Gastroesophageal sphincter (tissue), 3 donors: ENCODE results near the gene CDK5R1.

Experiments used
- CTCF ChIP-seq, 4 experiments: fragments of 200-600 bp in 2 of 4; fragments of 450-650 bp in 2 of 4; sonication (generic) in 1 of 4; IDR thresholded peaks; one replicate each; pipeline ENCODE4 v1.5.1; 2017 to 2019; ENCODE audit warnings: antibody characterized with exemption in 4 of 4, mild to moderate bottlenecking in 2 of 4, moderate library complexity in 2 of 4
- POLR2A ChIP-seq, 2 donors: fragments of 450-650 bp; IDR thresholded peaks; one replicate each; pipeline ENCODE4 v1.6.1; 2017; ENCODE audit warnings: antibody characterized with exemption in 2 of 2, mild to moderate bottlenecking in 2 of 2, moderate library complexity in 1 of 2

GRCh38 chr17:32458371-32458770 lies 28.4 kb upstream of the CDK5R1 start:
- TF ChIP-seq CTCF (IDR thresholded peaks at IDR 0.05) = no peak
- no peak for TF ChIP-seq POLR2A (IDR thresholded peaks at IDR 0.05)
